K562 (cell line): ENCODE measurements around the gene NR2F2.

Source experiments
- ATF1 ChIP-seq, 2 experiments: fragments of 450-650 bp in 1 of 2; IDR thresholded peaks; 2 replicates each; pipeline ENCODE4 v1.6.1; 2016; ENCODE audit warnings: missing compliant biosample characterization in 1 of 2, missing genetic modification characterization in 1 of 2
- HDAC2 ChIP-seq: fragments of 450-650 bp; IDR thresholded peaks from 2 replicates; pipeline ENCODE4 v1.6.1; 2016; ENCODE audit warnings: mild to moderate bottlenecking
- NR2C2 ChIP-seq, 2 experiments: fragments of 200-800 bp in 1 of 2; sonication (Bioruptor generic) in 1 of 2; sonication (generic) in 1 of 2; formaldehyde crosslinking in 1 of 2; IDR thresholded peaks; 2 replicates each; pipeline versions ENCODE4 v1.6.1 to v1.8.0; 2016 to 2022; ENCODE audit warnings: mild to moderate bottlenecking in 1 of 2, missing compliant biosample characterization in 1 of 2, missing genetic modification characterization in 1 of 2, missing genetic modification reagents in 1 of 2
- POLR2A ChIP-seq: fragments of 450-650 bp; conservative IDR thresholded peaks from 2 replicates; pipeline ENCODE4 v1.6.1; 2016
- RAD21 ChIP-seq, 2 experiments: fragments of 250-450 bp in 1 of 2; fragments of 450-650 bp in 1 of 2; sonication (Bioruptor Pico) in 1 of 2; formaldehyde crosslinking in 1 of 2; IDR thresholded peaks in 1 of 2; conservative IDR thresholded peaks in 1 of 2; 2 replicates each; pipeline versions ENCODE4 v1.4.0 to v1.8.0; 2020 to 2022; ENCODE audit warnings: mild to moderate bottlenecking in 2 of 2, moderate library complexity in 1 of 2
- SMAD3 ChIP-seq: fragments of 450-650 bp; formaldehyde crosslinking; conservative IDR thresholded peaks from 2 replicates; pipeline ENCODE4 v1.4.0; 2020; ENCODE audit warnings: mild to moderate bottlenecking
- SMC3 ChIP-seq: conservative IDR thresholded peaks from 2 replicates; pipeline ENCODE4 v1.6.1; 2011; ENCODE audit warnings: low read depth, low read length, improper control_type of control experiment; ENCODE audit not compliant: insufficient read depth
- TFAM ChIP-seq: fragments of 250-450 bp; sonication (Bioruptor Pico); conservative IDR thresholded peaks from 2 replicates; pipeline ENCODE4 v1.5.0; 2021; ENCODE audit warnings: mild to moderate bottlenecking, moderate library complexity
- ZNF224 ChIP-seq: sonication (generic); formaldehyde crosslinking; IDR thresholded peaks from 2 replicates; pipeline ENCODE4 v1.8.0; 2022; ENCODE audit warnings: mild to moderate bottlenecking, missing genetic modification reagents
- TF ChIP-seq, protein P1 (sequence below): sonication (generic); formaldehyde crosslinking; IDR thresholded peaks from 2 replicates; pipeline ENCODE4 v1.8.0; 2022; ENCODE audit warnings: missing genetic modification reagents, mild to moderate bottlenecking, borderline replicate concordance
- TF ChIP-seq, protein P2 (sequence below), 2 experiments: IDR thresholded peaks; 2 replicates each; pipeline ENCODE4 v1.6.1; 2011; ENCODE audit warnings: borderline replicate concordance in 1 of 2, control low read depth in 1 of 2, low read depth in 1 of 2, low read length in 1 of 2, mild to moderate bottlenecking in 1 of 2, mixed read lengths in 1 of 2, moderate library complexity in 1 of 2; ENCODE audit not compliant: insufficient read depth in 1 of 2, insufficient read length in 1 of 2, poor library complexity in 1 of 2, severe bottlenecking in 1 of 2; ENCODE audit errors: extremely low read depth in 1 of 2
- TF ChIP-seq, protein P3 (sequence below): sonication (generic); formaldehyde crosslinking; IDR thresholded peaks from 2 replicates; pipeline ENCODE4 v1.8.0; 2022; ENCODE audit warnings: mild to moderate bottlenecking, missing genetic modification reagents
- TF ChIP-seq, protein P4 (sequence below), 3 experiments: IDR thresholded peaks in 2 of 3; conservative IDR thresholded peaks in 1 of 3; 2 replicates each; pipeline ENCODE4 v1.5.1; 2011 to 2012; ENCODE audit warnings: low read length in 3 of 3, mild to moderate bottlenecking in 3 of 3, control low read depth in 2 of 3, improper control_type of control experiment in 1 of 3, inconsistent platforms in 1 of 3, low read depth in 1 of 3, mixed read lengths in 1 of 3, moderate library complexity in 1 of 3; ENCODE audit not compliant: insufficient read depth in 2 of 3

DNA sequence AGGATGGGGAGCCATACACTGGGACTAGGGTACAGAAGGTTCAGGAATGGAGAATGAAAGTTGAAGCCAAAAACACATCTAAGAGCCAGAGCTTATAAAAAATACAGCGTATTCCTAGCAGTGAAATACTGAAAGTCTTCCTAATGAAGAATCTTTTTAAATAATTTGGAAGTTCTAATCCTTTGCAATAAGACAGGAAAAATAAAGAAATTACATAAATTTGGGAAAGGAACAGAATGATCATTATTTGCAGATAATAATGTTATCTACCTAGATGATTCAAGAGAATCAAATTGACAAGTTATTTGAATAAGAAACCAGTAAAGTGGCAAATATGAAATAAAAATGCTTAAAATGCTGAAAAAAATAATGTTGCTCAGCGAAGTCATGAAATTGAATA lies 32.3 kb upstream of the NR2F2 start:
- TF ChIP-seq RAD21 (CRISPR knock-in tag; conservative IDR thresholded peaks at IDR 0.05 in 1 of 2, IDR thresholded peaks at IDR 0.05 in 1 of 2) (no peak), HDAC2 (no peak), TFAM (CRISPR knock-in tag) (no peak), SMAD3 (CRISPR knock-in tag) (no peak), NR2C2 (CRISPR knock-in tag; IDR thresholded peaks at IDR 0.05) (no peak), NR2C2 (tag; IDR thresholded peaks at IDR 0.05) (no peak), ATF1 (CRISPR knock-in tag; IDR thresholded peaks at IDR 0.05) (no peak), ATF1 (tag; IDR thresholded peaks at IDR 0.05) (no peak), SMC3 (no peak), ZNF224 (no peak), POLR2A (no peak)
- TF ChIP-seq, protein P1, sequence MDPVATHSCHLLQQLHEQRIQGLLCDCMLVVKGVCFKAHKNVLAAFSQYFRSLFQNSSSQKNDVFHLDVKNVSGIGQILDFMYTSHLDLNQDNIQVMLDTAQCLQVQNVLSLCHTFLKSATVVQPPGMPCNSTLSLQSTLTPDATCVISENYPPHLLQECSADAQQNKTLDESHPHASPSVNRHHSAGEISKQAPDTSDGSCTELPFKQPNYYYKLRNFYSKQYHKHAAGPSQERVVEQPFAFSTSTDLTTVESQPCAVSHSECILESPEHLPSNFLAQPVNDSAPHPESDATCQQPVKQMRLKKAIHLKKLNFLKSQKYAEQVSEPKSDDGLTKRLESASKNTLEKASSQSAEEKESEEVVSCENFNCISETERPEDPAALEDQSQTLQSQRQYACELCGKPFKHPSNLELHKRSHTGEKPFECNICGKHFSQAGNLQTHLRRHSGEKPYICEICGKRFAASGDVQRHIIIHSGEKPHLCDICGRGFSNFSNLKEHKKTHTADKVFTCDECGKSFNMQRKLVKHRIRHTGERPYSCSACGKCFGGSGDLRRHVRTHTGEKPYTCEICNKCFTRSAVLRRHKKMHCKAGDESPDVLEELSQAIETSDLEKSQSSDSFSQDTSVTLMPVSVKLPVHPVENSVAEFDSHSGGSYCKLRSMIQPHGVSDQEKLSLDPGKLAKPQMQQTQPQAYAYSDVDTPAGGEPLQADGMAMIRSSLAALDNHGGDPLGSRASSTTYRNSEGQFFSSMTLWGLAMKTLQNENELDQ (CRISPR knock-in tag), result no peak
- TF ChIP-seq, protein P2, sequence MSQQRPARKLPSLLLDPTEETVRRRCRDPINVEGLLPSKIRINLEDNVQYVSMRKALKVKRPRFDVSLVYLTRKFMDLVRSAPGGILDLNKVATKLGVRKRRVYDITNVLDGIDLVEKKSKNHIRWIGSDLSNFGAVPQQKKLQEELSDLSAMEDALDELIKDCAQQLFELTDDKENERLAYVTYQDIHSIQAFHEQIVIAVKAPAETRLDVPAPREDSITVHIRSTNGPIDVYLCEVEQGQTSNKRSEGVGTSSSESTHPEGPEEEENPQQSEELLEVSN (IDR thresholded peaks at IDR 0.05; ENCODE audit: borderline replicate concordance in 1 of 2, extremely low read depth in 1 of 2, insufficient read depth in 1 of 2, insufficient read length in 1 of 2, low read depth in 1 of 2, low read length in 1 of 2, poor library complexity in 1 of 2, severe bottlenecking in 1 of 2), result no peak
- TF ChIP-seq, protein P3, sequence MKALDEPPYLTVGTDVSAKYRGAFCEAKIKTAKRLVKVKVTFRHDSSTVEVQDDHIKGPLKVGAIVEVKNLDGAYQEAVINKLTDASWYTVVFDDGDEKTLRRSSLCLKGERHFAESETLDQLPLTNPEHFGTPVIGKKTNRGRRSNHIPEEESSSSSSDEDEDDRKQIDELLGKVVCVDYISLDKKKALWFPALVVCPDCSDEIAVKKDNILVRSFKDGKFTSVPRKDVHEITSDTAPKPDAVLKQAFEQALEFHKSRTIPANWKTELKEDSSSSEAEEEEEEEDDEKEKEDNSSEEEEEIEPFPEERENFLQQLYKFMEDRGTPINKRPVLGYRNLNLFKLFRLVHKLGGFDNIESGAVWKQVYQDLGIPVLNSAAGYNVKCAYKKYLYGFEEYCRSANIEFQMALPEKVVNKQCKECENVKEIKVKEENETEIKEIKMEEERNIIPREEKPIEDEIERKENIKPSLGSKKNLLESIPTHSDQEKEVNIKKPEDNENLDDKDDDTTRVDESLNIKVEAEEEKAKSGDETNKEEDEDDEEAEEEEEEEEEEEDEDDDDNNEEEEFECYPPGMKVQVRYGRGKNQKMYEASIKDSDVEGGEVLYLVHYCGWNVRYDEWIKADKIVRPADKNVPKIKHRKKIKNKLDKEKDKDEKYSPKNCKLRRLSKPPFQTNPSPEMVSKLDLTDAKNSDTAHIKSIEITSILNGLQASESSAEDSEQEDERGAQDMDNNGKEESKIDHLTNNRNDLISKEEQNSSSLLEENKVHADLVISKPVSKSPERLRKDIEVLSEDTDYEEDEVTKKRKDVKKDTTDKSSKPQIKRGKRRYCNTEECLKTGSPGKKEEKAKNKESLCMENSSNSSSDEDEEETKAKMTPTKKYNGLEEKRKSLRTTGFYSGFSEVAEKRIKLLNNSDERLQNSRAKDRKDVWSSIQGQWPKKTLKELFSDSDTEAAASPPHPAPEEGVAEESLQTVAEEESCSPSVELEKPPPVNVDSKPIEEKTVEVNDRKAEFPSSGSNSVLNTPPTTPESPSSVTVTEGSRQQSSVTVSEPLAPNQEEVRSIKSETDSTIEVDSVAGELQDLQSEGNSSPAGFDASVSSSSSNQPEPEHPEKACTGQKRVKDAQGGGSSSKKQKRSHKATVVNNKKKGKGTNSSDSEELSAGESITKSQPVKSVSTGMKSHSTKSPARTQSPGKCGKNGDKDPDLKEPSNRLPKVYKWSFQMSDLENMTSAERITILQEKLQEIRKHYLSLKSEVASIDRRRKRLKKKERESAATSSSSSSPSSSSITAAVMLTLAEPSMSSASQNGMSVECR, result no peak
- TF ChIP-seq, protein P4, sequence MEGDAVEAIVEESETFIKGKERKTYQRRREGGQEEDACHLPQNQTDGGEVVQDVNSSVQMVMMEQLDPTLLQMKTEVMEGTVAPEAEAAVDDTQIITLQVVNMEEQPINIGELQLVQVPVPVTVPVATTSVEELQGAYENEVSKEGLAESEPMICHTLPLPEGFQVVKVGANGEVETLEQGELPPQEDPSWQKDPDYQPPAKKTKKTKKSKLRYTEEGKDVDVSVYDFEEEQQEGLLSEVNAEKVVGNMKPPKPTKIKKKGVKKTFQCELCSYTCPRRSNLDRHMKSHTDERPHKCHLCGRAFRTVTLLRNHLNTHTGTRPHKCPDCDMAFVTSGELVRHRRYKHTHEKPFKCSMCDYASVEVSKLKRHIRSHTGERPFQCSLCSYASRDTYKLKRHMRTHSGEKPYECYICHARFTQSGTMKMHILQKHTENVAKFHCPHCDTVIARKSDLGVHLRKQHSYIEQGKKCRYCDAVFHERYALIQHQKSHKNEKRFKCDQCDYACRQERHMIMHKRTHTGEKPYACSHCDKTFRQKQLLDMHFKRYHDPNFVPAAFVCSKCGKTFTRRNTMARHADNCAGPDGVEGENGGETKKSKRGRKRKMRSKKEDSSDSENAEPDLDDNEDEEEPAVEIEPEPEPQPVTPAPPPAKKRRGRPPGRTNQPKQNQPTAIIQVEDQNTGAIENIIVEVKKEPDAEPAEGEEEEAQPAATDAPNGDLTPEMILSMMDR (IDR thresholded peaks at IDR 0.05 in 2 of 3, conservative IDR thresholded peaks at IDR 0.05 in 1 of 3; ENCODE audit: insufficient read depth in 2 of 3, low read depth in 1 of 3, low read length in 3 of 3), result no peak
